ENCODE measurements around the gene AGFG1.

Gene AGFG1

GRCh38 chr2:227499627-227500300 is 27.8 kb downstream of the AGFG1 start:
- TF ChIP-seq GATA3 (IDR thresholded peaks at IDR 0.05; ENCODE audit: low read depth, low read length), result no peak
- TF ChIP-seq GATA2 (IDR thresholded peaks at IDR 0.05; ENCODE audit: low read depth, low read length), result no peak

- TF ChIP-seq GATA2 (IDR thresholded peaks at IDR 0.05; ENCODE audit: low read depth, low read length) (no peak), GATA3 (IDR thresholded peaks at IDR 0.05; ENCODE audit: low read depth, low read length) (no peak)
Observed at GRCh38 chr2:227500301-227500630, 28.3 kb downstream of the AGFG1 start.

DNA sequence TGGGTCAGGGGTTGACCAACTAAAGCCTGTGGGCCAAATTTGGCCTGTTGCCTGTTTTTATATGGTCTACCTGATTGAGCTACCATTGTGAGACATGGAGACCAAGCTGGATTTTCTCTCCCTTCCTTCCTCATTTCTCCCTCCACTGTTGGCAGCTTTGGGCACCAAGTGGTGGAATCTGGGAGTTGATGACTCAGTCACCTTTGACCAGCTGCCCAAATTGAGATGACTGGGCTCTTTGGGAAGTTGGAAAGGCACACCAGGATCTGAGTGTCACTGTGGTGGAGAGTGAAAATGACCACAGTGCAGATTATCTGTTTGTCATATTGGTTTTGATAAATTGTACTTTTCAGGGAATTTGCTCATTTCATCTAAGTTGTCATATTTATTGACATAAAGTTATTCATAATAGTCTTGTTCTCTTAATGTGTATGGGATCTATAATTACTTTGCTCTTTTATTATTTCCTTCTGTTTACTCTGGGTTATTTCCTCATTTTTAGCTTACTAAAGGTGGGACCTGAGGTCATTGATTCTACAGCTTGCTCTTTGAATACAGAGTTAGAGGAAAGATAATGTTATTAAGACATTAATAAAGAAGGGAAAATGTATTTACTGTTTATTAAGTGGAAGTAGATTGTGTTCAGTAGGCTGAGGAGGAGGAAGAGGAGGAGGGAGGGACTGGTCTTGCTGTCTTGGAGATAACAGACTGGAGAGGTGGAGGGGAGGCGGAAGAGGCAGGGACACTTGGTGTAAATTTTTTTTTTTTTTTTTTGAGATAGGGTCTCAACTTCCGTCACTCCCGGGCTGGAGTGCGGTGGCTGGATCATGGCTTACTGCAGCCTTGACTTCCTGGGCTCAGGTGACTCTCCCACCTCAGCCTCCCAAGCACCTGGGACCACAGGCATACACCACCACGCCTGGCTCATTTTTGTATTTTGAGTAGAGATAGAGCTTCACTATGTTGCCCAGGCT is 31.8 kb downstream of the AGFG1 start:
- no peak for TF ChIP-seq GATA3 (IDR thresholded peaks at IDR 0.05; ENCODE audit: low read depth, low read length)

DNA sequence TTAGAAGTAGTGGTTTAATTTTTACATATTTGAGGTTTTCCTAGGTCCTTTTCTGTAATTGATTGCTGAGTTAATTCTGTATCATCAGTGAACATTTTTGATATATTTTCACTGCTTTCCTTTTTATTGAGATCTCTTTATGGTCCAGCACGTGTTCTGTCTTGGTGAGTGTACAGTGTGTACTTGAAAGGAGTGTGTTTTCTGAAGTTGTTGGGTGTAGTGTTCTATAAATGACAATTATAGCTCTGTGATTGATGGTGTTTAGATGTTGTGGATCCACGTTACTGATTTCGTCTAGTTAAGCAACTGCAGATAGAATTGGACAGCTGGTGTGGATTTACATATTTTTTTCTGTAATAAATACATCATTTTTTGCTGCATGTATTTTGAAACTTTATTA is 32.7 kb downstream of the AGFG1 start:
- TF ChIP-seq GATA2 (IDR thresholded peaks at IDR 0.05; ENCODE audit: low read depth, low read length), result no peak
- TF ChIP-seq GATA3 (IDR thresholded peaks at IDR 0.05; ENCODE audit: low read depth, low read length), result no peak

DNA sequence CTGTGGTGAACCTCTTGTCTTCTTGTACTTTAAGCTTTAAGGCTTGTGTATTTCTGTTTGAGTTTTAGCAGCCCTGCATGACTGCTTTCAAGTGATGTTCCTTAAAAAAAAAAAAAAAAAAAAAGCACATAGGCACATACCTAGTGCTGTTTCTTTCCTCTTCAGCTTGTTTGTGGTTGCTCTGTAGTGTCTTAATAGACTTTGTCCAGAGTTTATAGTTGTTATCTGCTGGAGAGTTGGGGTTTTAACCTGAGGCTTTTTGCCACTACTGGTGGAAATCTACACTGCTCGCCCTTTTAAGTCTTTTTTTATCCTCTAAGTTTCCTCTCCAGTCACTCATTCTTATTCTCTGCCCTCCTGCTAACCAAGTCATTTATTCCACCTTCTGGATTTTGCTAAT is 34.5 kb downstream of the AGFG1 start:
- no peak for TF ChIP-seq GATA2 (IDR thresholded peaks at IDR 0.05; ENCODE audit: low read depth, low read length)
- no peak for TF ChIP-seq GATA3 (IDR thresholded peaks at IDR 0.05; ENCODE audit: low read depth, low read length)

GRCh38 chr2:227507963-227508362 is 36.0 kb downstream of the AGFG1 start:
- no peak for TF ChIP-seq GATA3 (IDR thresholded peaks at IDR 0.05; ENCODE audit: low read depth, low read length)
- TF ChIP-seq GATA2 (IDR thresholded peaks at IDR 0.05; ENCODE audit: low read depth, low read length), result no peak

- TF ChIP-seq GATA3 (IDR thresholded peaks at IDR 0.05; ENCODE audit: low read depth, low read length) (no peak), GATA2 (IDR thresholded peaks at IDR 0.05; ENCODE audit: low read depth, low read length) (no peak)
Observed at GRCh38 chr2:227509076-227509475, 37.1 kb downstream of the AGFG1 start.

DNA sequence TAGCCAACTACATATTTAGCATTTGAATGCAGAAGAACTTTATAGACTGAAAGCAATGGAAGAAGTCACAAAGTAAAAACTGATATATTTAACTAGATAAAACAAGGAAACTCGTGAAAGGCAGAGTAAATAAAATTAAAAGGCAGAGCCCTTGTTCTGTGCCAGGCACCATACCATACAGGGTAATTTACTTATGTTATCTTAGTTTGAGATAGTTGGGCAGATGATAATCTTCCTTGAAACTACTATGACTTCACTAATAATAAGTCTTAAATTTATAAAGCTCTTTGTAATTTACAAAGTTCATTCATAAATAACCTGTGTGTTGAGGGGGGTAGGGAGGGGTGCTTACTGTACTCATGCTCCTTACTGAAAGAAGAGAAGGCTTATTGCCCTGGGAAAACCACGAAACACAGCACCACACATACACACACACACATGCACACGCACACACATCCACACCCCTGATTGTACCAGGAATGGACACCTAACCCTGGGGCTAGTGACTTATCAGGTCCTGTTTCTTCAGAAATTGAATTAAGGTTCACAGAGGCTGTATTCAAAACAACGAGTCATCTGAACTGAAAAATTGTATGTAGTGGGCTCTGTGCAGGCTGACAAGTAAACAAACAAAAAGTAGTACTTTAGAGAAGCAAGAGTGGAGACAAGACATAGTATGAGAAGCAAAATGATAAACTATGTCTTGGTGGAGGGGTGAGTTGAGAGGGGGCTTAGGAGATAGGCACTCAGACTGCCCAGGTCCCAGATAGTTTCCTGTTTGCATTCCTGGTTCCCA is 38.1 kb downstream of the AGFG1 start:
- peak; percentile 88 for TF ChIP-seq GATA3 (IDR thresholded peaks at IDR 0.05; ENCODE audit: low read depth, low read length)
- peak; percentile 90 for TF ChIP-seq GATA2 (IDR thresholded peaks at IDR 0.05; ENCODE audit: low read depth, low read length)

GRCh38 chr2:227510620-227510958 is 38.6 kb downstream of the AGFG1 start:
- no peak for TF ChIP-seq GATA3 (IDR thresholded peaks at IDR 0.05; ENCODE audit: low read depth, low read length)
- no peak for TF ChIP-seq GATA2 (IDR thresholded peaks at IDR 0.05; ENCODE audit: low read depth, low read length)

DNA sequence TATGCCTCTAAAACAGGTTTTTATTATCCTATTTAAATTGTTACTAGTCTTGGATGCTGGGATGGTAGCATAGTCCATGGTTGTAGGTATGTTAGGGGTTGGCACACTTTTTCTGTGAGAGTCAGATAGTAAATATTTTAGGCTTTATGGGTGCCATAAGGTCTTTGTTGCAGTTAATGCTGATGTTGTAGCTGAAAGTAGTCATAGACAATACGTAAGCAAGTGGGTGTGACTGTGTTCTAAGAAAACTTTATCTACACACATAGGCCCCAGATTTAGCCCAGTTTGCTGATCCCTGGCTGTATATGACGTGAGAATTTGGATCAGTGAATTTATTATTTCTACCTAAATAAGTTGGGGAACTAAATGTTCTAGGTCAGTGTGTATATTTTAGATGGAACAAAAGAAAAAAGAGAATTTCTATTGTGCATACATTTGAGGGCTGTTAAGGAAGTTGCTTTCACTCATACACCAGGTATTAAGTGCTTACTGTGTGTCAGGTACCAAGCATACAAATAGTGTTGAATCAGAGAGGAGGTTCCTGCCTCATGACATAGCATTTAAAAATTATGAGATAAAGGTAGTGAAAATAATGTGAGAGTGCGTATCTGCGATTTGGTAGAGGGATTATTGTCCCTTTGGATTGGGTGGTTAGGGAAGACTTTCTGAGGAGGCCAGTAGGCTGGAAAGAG is 39.4 kb downstream of the AGFG1 start:
- no peak for TF ChIP-seq GATA3 (IDR thresholded peaks at IDR 0.05; ENCODE audit: low read depth, low read length)
- no peak for TF ChIP-seq GATA2 (IDR thresholded peaks at IDR 0.05; ENCODE audit: low read depth, low read length)

DNA sequence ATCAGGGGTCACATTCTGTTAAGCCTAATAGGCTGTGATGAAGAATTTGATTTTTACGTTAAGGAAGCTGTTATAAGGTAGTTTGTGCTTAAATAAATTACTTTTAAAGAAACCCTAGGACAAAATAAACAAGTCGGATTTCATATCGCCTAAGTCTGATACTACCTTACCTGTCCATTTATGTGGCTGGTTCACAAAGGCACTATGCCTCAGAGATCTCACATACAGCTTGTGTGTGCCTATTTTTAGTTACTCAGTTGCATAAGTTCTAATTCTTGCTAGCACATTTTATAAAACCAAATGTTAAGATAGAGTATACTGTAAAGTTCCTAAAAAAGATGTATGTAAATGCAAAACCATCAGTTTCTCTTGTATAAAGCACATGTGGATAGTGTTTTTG is 40.0 kb downstream of the AGFG1 start:
- no peak for TF ChIP-seq GATA2 (IDR thresholded peaks at IDR 0.05; ENCODE audit: low read depth, low read length)
- no peak for TF ChIP-seq GATA3 (IDR thresholded peaks at IDR 0.05; ENCODE audit: low read depth, low read length)

DNA sequence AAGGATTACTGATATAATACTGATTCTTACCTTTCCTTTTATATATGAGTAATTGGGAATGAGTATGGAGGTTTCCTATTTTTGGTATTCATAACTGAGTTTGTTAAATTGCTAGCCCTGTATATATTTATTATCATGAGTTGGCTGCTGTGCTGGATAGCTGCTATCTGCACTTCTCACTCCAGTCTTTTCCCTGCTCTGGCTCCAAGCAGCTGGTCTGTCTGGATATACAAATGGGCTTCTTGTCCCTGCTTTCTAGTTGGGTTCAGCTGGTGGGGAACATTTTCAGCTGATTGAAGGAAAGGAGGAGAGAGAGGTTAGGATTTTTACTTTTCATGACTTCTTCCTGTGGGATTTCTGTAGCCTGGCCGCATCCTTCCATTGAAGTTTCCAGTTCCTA is 41.2 kb downstream of the AGFG1 start:
- no peak for TF ChIP-seq GATA2 (IDR thresholded peaks at IDR 0.05; ENCODE audit: low read depth, low read length)
- TF ChIP-seq GATA3 (IDR thresholded peaks at IDR 0.05; ENCODE audit: low read depth, low read length), result no peak

GRCh38 chr2:227515742-227516141 is 43.8 kb downstream of the AGFG1 start:
- TF ChIP-seq GATA2 (IDR thresholded peaks at IDR 0.05; ENCODE audit: low read depth, low read length), result no peak
- TF ChIP-seq GATA3 (IDR thresholded peaks at IDR 0.05; ENCODE audit: low read depth, low read length), result no peak

DNA sequence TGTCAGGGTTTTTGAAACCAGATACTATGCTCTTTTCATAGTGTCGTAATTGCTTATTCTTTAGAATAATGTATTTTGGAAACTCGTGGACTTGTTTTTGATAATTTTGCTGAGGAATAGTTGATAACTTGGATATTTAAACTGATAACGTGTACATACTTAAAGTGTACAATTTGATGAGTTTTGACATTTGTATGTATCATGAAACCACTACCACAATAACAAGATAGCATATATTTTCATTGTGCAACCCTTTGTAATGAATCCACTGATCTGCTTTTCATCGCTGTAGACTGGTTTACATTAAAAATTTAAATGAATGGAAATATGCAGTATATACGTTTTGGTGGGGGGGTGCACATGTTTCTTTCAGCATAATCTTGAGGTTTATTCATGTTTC is 45.8 kb downstream of the AGFG1 start:
- no peak for TF ChIP-seq GATA2 (IDR thresholded peaks at IDR 0.05; ENCODE audit: low read depth, low read length)
- no peak for TF ChIP-seq GATA3 (IDR thresholded peaks at IDR 0.05; ENCODE audit: low read depth, low read length)

Data from SH-SY5Y (cell line).